Omental fat pad (tissue), 4 donors: Measurements from ENCODE around the gene AIP. TPM values are rescaled to one million over a fixed set of nuclear protein-coding genes. Genes with fewer than 3 reads are reported as not detected.

Source experiments
- ATAC-seq: fragments of 150-250 bp; one replicate; pipeline ENCODE4 v1.9.1; 2016; ENCODE audit warnings: mild to moderate bottlenecking, moderate library complexity; ENCODE audit not compliant: low FRiP score
- DNase-seq: peaks from one replicate; pipeline ENCODE4 v3.0.0-alpha.2; 2019; ENCODE audit warnings: low spot score
- CTCF ChIP-seq, 3 donors: fragments of 450-650 bp; IDR thresholded peaks; one replicate each; pipeline ENCODE4 v1.5.1; 2016 to 2017; ENCODE audit warnings: antibody characterized with exemption in 3 of 3, mild to moderate bottlenecking in 3 of 3, moderate library complexity in 2 of 3
- total RNA-seq, 4 donors: library from RNA; depleted of rRNA; stranded (reverse); fragments of >200 nt; gene quantifications; one replicate each; pipeline ENCODE4 v1.1.0, GENCODE V29; 2016

The AIP gene
- total RNA-seq, 4 donors from 2014 or later = 51.2 to 67.5 (median 62.1) TPM

GRCh38 chr11:67521924-67522323, 39.1 kb downstream of the AIP start:
- DNase-seq (no peak), ATAC-seq (no peak)
- TF ChIP-seq CTCF (IDR thresholded peaks at IDR 0.05) = no peak

GRCh38 chr11:67522338-67522737, 39.5 kb downstream of the AIP start:
- ATAC-seq (no peak), DNase-seq (no peak)
- no peak for TF ChIP-seq CTCF (IDR thresholded peaks at IDR 0.05)

GRCh38 chr11:67522844-67523555, 40.2 kb downstream of the AIP start, which contains the start of gene CABP2:
Gene CABP2, minus strand, starts transcription at chr11:67523446. Its CDS starts 120 bp downstream, at chr11:67523326.
- no peak for ATAC-seq
- TF ChIP-seq CTCF (IDR thresholded peaks at IDR 0.05) = no peak
- DNase-seq = no peak

- no peak for TF ChIP-seq CTCF (IDR thresholded peaks at IDR 0.05)
- ATAC-seq (no peak), DNase-seq (no peak)
Observed at GRCh38 chr11:67523556-67524479, 41.0 kb downstream of the AIP start.

GRCh38 chr11:67524480-67524808, 41.6 kb downstream of the AIP start:
- no peak for DNase-seq
- TF ChIP-seq CTCF (IDR thresholded peaks at IDR 0.05) = no peak
- ATAC-seq = no peak

GRCh38 chr11:67525275-67525976, 42.6 kb downstream of the AIP start:
- DNase-seq (no peak), ATAC-seq (no peak)
- no peak for TF ChIP-seq CTCF (IDR thresholded peaks at IDR 0.05)
